HepG2 (cell line): Measurements from ENCODE around the gene SCN9A. TPM values are rescaled to one million over a fixed set of nuclear protein-coding genes. Genes with fewer than 3 reads are reported as not detected.

Experiments used
- ATRX ChIP-seq: sonication (generic); formaldehyde crosslinking; IDR thresholded peaks from 2 replicates; pipeline ENCODE4 v1.4.0; 2020; ENCODE audit warnings: missing genetic modification reagents, borderline replicate concordance
- CBX1 ChIP-seq: IDR thresholded peaks from one replicate; pipeline ENCODE4 v1.6.1; 2016; ENCODE audit warnings: antibody characterized with exemption, low read depth
- ERF ChIP-seq: IDR thresholded peaks from 2 replicates; pipeline ENCODE4 v1.6.1; 2018; ENCODE audit warnings: missing biosample characterization, missing genetic modification reagents
- FIP1L1 ChIP-seq: fragments of 200-400 bp; formaldehyde crosslinking; IDR thresholded peaks from 2 replicates; pipeline ENCODE4 v1.6.1; 2018; ENCODE audit warnings: low read depth, mild to moderate bottlenecking, low read length, moderate library complexity, borderline replicate concordance; ENCODE audit not compliant: insufficient read depth
- KLF11 ChIP-seq: IDR thresholded peaks from 2 replicates; pipeline ENCODE4 v1.6.1; 2016; ENCODE audit warnings: missing compliant biosample characterization
- KLF12 ChIP-seq: sonication (generic); formaldehyde crosslinking; IDR thresholded peaks from 2 replicates; pipeline ENCODE4 v1.4.0; 2020; ENCODE audit warnings: missing genetic modification reagents, borderline replicate concordance
- MYC ChIP-seq: sonication (generic); formaldehyde crosslinking; IDR thresholded peaks from 2 replicates; pipeline ENCODE4 v1.9.0; 2021; ENCODE audit warnings: missing genetic modification reagents, borderline replicate concordance
- PHF20 ChIP-seq: sonication (generic); formaldehyde crosslinking; IDR thresholded peaks from 2 replicates; pipeline ENCODE4 v1.5.0; 2020; ENCODE audit warnings: mild to moderate bottlenecking, missing genetic modification reagents
- PRPF4 ChIP-seq: fragments of 200-400 bp; formaldehyde crosslinking; IDR thresholded peaks from 2 replicates; pipeline ENCODE4 v1.6.1; 2016; ENCODE audit warnings: low read length, low read depth; ENCODE audit not compliant: poor library complexity, severe bottlenecking
- RFXANK ChIP-seq: IDR thresholded peaks from 2 replicates; pipeline ENCODE4 v1.6.1; 2016
- SMC3 ChIP-seq: IDR thresholded peaks from 2 replicates; pipeline ENCODE4 v1.6.1; 2011; ENCODE audit warnings: low read length, improper control_type of control experiment
- SSRP1 ChIP-seq: IDR thresholded peaks from 2 replicates; pipeline ENCODE4 v1.6.1; 2016; ENCODE audit warnings: control low read depth
- ZFP36 ChIP-seq: fragments of 150-350 bp; IDR thresholded peaks from 2 replicates; pipeline ENCODE4 v1.6.1; 2018; ENCODE audit warnings: borderline replicate concordance, low read length, low read depth; ENCODE audit not compliant: partially characterized antibody
- ZMYM4 ChIP-seq: sonication (generic); formaldehyde crosslinking; IDR thresholded peaks from 2 replicates; pipeline ENCODE4 v1.8.1; 2023; ENCODE audit warnings: mild to moderate bottlenecking, missing genetic modification reagents
- ZNF326 ChIP-seq: sonication (generic); formaldehyde crosslinking; IDR thresholded peaks from 2 replicates; pipeline ENCODE4 v1.4.0; 2020; ENCODE audit warnings: missing genetic modification reagents, borderline replicate concordance
- ZNF468 ChIP-seq: sonication (generic); formaldehyde crosslinking; IDR thresholded peaks from 2 replicates; pipeline ENCODE4 v1.8.0; 2022; ENCODE audit warnings: mild to moderate bottlenecking, moderate library complexity, missing genetic modification reagents
- ZNF501 ChIP-seq: sonication (generic); formaldehyde crosslinking; IDR thresholded peaks from 2 replicates; pipeline ENCODE4 v1.5.1; 2020; ENCODE audit warnings: mild to moderate bottlenecking, moderate library complexity, missing genetic modification reagents
- ZNF614 ChIP-seq: IDR thresholded peaks from 2 replicates; pipeline ENCODE4 v1.6.1; 2018; ENCODE audit warnings: missing biosample characterization, missing genetic modification reagents, inconsistent platforms, borderline replicate concordance
- ZNF703 ChIP-seq: sonication (generic); formaldehyde crosslinking; IDR thresholded peaks from 2 replicates; pipeline ENCODE4 v1.5.1; 2020; ENCODE audit warnings: missing genetic modification reagents, mild to moderate bottlenecking, moderate library complexity, borderline replicate concordance
- ZNF709 ChIP-seq: sonication (generic); formaldehyde crosslinking; IDR thresholded peaks from 2 replicates; pipeline ENCODE4 v1.5.0; 2020; ENCODE audit warnings: mild to moderate bottlenecking, missing genetic modification reagents
- polyA plus RNA-seq, 8 experiments: library from polyadenylated mRNA; depleted of rRNA in 3 of 8; stranded (reverse) in 7 of 8; unstranded in 1 of 8; fragments of >200 nt; fragmentation: Illumina TruSeq in 4 of 8; extraction: Trizol in 4 of 8; gene quantifications; 2 replicates each; pipeline versions ENCODE4 v1.2.1 to v1.2.3, GENCODE V29; 2011 to 2016; ENCODE audit warnings: low read depth in 4 of 8, missing spikeins in 1 of 8, mixed read lengths in 1 of 8; ENCODE audit not compliant: insufficient read depth in 1 of 8
- total RNA-seq, 5 experiments: library from RNA; depleted of rRNA; stranded (reverse); fragments of >200 nt; fragmentation: Illumina TruSeq; extraction: Trizol; gene quantifications; 2 replicates each; pipeline ENCODE4 v1.2.3, GENCODE V29; 2016; ENCODE audit warnings: low read depth in 1 of 5
- TF ChIP-seq, protein P1 (sequence below): sonication (generic); formaldehyde crosslinking; IDR thresholded peaks from 2 replicates; pipeline ENCODE4 v1.4.0; 2020; ENCODE audit warnings: missing genetic modification reagents; ENCODE audit errors: not compliant biosample characterization
- TF ChIP-seq, protein P2 (sequence below): sonication (generic); formaldehyde crosslinking; IDR thresholded peaks from 2 replicates; pipeline ENCODE4 v1.4.0; 2020; ENCODE audit warnings: missing genetic modification reagents, mild to moderate bottlenecking, borderline replicate concordance
- TF ChIP-seq, protein P3 (sequence below): sonication (generic); formaldehyde crosslinking; IDR thresholded peaks from 2 replicates; pipeline ENCODE4 v1.4.0; 2020; ENCODE audit warnings: missing genetic modification reagents, mild to moderate bottlenecking, borderline replicate concordance
- TF ChIP-seq, protein P4 (sequence below): conservative IDR thresholded peaks from 2 replicates; pipeline ENCODE4 v1.6.1; 2018; ENCODE audit warnings: missing genetic modification reagents
- TF ChIP-seq, protein P5 (sequence below): sonication (generic); IDR thresholded peaks from 2 replicates; pipeline ENCODE4 v1.6.1; 2016; ENCODE audit warnings: low read depth, borderline replicate concordance

Gene SCN9A
- total and polyA plus RNA-seq, 2 of the 13 experiments (the other 11 are each of a cell fraction or from before 2014, with no cell fraction given) = 15.3 to 24.3 TPM

DNA sequence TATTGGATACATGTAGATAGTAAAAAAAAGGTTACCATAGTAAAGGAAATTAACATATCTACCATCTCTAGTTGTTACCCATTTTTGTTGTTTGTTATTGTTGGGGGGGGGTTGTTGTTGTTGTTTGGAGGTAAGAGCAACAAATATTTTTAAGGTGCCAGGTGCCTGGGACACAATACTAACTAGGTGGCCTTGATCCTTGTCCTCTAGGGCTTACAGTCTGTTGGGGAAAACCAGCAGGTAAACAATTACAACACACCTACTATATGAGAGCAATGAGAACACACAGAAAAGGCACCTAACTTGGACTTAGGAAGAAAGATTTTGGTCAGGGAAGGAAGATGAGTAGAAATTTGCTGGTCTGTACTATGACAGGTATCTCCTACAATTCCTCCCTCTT lies 46.3 kb downstream of the SCN9A start (continued):
- TF ChIP-seq ZNF703 (no peak), ZFP36 (no peak), ZNF501 (CRISPR knock-in tag) (no peak), MYC (no peak), FIP1L1 (no peak), ZNF326 (no peak), CBX1 (no peak), KLF11 (no peak), KLF12 (CRISPR knock-in tag) (no peak), ZMYM4 (CRISPR knock-in tag) (peak; percentile 98), PHF20 (no peak), ATRX (no peak), PRPF4 (no peak), ZNF709 (no peak), RFXANK (no peak), ZNF614 (CRISPR knock-in tag) (peak; percentile 90), SSRP1 (CRISPR knock-in tag) (peak; percentile 62; the same call in 1 of the 2 replicates), ZNF468 (CRISPR knock-in tag) (no peak), SMC3 (no peak), ERF (CRISPR knock-in tag) (no peak)
- TF ChIP-seq, protein P1, sequence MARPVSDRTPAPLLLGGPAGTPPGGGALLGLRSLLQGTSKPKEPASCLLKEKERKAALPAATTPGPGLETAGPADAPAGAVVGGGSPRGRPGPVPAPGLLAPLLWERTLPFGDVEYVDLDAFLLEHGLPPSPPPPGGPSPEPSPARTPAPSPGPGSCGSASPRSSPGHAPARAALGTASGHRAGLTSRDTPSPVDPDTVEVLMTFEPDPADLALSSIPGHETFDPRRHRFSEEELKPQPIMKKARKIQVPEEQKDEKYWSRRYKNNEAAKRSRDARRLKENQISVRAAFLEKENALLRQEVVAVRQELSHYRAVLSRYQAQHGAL (CRISPR knock-in tag) = no peak
- TF ChIP-seq, protein P2, sequence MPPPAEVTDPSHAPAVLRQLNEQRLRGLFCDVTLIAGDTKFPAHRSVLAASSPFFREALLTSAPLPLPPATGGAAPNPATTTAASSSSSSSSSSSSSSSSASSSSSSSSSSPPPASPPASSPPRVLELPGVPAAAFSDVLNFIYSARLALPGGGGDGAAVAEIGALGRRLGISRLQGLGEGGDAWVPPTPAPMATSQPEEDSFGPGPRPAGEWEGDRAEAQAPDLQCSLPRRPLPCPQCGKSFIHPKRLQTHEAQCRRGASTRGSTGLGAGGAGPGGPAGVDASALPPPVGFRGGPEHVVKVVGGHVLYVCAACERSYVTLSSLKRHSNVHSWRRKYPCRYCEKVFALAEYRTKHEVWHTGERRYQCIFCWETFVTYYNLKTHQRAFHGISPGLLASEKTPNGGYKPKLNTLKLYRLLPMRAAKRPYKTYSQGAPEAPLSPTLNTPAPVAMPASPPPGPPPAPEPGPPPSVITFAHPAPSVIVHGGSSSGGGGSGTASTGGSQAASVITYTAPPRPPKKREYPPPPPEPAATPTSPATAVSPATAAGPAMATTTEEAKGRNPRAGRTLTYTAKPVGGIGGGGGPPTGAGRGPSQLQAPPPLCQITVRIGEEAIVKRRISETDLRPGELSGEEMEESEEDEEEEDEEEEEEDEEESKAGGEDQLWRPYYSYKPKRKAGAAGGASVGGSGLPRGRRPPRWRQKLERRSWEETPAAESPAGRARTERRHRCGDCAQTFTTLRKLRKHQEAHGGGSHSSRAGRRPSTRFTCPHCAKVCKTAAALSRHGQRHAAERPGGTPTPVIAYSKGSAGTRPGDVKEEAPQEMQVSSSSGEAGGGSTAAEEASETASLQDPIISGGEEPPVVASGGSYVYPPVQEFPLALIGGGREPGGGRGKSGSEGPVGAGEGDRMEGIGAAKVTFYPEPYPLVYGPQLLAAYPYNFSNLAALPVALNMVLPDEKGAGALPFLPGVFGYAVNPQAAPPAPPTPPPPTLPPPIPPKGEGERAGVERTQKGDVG (CRISPR knock-in tag) = no peak
- TF ChIP-seq, protein P3, sequence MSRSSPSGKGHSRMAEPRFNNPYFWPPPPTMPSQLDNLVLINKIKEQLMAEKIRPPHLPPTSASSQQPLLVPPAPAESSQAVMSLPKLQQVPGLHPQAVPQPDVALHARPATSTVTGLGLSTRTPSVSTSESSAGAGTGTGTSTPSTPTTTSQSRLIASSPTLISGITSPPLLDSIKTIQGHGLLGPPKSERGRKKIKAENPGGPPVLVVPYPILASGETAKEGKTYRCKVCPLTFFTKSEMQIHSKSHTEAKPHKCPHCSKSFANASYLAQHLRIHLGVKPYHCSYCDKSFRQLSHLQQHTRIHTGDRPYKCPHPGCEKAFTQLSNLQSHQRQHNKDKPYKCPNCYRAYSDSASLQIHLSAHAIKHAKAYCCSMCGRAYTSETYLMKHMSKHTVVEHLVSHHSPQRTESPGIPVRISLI = no peak
- TF ChIP-seq, protein P4, sequence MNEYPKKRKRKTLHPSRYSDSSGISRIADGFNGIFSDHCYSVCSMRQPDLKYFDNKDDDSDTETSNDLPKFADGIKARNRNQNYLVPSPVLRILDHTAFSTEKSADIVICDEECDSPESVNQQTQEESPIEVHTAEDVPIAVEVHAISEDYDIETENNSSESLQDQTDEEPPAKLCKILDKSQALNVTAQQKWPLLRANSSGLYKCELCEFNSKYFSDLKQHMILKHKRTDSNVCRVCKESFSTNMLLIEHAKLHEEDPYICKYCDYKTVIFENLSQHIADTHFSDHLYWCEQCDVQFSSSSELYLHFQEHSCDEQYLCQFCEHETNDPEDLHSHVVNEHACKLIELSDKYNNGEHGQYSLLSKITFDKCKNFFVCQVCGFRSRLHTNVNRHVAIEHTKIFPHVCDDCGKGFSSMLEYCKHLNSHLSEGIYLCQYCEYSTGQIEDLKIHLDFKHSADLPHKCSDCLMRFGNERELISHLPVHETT = no peak
- TF ChIP-seq, protein P5, sequence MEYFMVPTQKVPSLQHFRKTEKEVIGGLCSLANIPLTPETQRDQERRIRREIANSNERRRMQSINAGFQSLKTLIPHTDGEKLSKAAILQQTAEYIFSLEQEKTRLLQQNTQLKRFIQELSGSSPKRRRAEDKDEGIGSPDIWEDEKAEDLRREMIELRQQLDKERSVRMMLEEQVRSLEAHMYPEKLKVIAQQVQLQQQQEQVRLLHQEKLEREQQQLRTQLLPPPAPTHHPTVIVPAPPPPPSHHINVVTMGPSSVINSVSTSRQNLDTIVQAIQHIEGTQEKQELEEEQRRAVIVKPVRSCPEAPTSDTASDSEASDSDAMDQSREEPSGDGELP = peak; percentile 50
